Measurements from ENCODE around the gene TANGO6. TPM values are rescaled to one million over a fixed set of nuclear protein-coding genes. Genes with fewer than 3 reads are reported as not detected.
"Not testable (repeated sequence)": the region's sequence is repeated elsewhere in the genome, so short reads cannot be mapped to it uniquely, and the experiment has no call there.

Gene TANGO6
- total RNA-seq, 2 donors from 2014 or later = 37.3 to 55.4 TPM

DNA sequence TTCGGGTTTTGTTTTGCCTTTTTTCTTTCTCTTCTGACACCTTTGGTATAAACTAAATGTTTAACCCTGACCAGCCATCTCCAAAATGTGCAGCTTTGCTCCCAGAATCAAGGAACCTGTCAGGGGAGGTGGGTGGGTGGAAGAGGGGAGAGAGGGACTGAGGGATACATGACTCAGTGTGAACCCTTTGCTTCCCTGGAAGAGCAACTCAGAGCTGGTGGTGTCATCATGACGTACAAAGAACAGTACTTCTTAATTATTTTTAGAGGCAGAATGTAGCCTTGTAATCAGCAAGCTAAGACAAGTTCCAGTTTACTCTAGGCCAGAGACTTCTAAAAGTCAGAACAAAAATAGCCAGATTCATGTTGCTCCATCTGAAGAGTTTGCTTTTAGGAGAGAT, 142.5 kb downstream of the TANGO6 start:
- H3K4me3 ChIP-seq = no peak overlapping the region
- H3K27me3 ChIP-seq (replicated peaks; ENCODE audit: insufficient read depth) = no peaks in the 10 kb centered on the region
- TF ChIP-seq, protein P1, sequence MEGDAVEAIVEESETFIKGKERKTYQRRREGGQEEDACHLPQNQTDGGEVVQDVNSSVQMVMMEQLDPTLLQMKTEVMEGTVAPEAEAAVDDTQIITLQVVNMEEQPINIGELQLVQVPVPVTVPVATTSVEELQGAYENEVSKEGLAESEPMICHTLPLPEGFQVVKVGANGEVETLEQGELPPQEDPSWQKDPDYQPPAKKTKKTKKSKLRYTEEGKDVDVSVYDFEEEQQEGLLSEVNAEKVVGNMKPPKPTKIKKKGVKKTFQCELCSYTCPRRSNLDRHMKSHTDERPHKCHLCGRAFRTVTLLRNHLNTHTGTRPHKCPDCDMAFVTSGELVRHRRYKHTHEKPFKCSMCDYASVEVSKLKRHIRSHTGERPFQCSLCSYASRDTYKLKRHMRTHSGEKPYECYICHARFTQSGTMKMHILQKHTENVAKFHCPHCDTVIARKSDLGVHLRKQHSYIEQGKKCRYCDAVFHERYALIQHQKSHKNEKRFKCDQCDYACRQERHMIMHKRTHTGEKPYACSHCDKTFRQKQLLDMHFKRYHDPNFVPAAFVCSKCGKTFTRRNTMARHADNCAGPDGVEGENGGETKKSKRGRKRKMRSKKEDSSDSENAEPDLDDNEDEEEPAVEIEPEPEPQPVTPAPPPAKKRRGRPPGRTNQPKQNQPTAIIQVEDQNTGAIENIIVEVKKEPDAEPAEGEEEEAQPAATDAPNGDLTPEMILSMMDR (IDR thresholded peaks at IDR 0.05) = no peak
- ATAC-seq (ENCODE audit: insufficient number of reproducible peaks, low FRiP score, low read depth) = no peak
- no peak overlapping the region for H3K27ac ChIP-seq
- no peak for DNase-seq (ENCODE audit: low spot score)
- no peaks in the 10 kb centered on the region for H3K9me3 ChIP-seq
- no peaks in the 10 kb centered on the region for H3K36me3 ChIP-seq
- H3K4me1 ChIP-seq (ENCODE audit: control insufficient read depth in 1 of 2, low read depth in 2 of 2) = no peaks in the 10 kb centered on the region

DNA sequence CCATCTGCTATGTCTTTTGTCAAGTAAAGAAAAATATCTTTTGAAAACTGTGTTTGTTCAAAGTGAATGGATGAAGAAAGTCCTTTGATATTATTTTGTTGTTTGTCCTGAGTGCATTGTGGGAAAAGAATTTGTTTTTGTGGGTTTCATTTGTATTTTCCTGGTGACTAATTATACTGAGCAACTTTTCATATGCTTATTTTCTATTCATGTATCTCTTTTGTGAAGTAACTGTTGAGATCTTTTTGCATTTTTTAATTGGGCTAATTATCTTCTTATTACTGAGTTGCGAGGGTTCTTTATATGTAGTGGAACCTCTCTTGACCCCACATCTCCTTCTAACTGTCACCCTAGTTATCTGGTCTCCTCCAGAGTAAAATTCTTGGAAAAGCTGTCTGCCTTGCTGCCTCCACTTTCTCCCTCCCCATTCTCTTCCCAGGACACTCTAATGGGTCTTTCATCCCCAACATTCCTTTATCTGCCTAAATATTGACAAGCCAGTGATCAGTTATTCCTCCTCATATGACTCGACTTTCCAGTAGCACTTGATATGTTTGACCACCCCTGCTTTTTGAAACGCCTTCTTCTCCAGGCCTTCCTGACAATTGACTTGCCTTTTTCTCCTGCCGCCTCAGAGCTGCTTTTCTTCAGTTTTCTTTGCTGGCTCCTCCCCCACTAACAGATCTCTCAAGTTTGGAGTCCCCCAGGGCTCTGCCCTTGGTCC, 144.6 kb downstream of the TANGO6 start:
- no peak for ATAC-seq (ENCODE audit: insufficient number of reproducible peaks, low FRiP score, low read depth)
- TF ChIP-seq, protein P1 (IDR thresholded peaks at IDR 0.05) = no peak
- no peak overlapping the region for H3K27ac ChIP-seq
- H3K4me1 ChIP-seq (ENCODE audit: control insufficient read depth in 1 of 2, low read depth in 2 of 2) = no peaks in the 10 kb centered on the region
- no peak for DNase-seq (ENCODE audit: low spot score)
- H3K27me3 ChIP-seq (replicated peaks; ENCODE audit: insufficient read depth) = no peaks in the 10 kb centered on the region
- no peak overlapping the region for H3K4me3 ChIP-seq
- H3K9me3 ChIP-seq = no peaks in the 10 kb centered on the region
- H3K36me3 ChIP-seq = no peaks in the 10 kb centered on the region

DNA sequence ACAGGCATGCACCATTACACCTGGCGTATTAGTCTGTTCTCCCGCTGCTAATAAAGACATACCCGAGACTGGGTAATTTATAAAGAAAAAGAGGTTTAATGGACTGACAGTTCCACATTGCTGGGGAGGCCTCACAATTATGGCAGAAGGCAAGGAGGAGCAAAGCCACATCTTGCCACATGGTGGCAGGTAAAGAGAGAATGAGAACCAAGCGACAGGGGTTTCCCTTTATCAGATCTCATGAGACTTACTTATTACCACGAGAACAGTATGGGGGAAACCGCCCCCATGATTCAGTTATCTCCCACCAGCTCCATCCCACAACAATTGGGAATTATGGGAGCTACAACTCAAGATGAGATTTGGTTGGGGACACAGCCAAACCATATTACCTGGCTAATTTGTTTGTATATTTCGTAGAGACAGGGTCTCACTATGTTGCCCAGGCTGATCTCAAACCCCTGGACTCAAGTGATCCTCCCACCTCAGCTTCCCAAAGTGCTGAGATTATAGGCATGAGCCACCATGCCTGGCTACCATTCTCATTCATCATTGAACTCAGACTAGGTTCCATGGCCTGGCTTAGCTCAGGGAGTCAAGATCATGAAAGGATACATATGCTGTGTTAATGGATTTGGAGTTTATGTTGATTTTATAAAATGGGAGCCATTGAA, 147.0 kb downstream of the TANGO6 start:
- H3K4me1 ChIP-seq (ENCODE audit: control insufficient read depth in 1 of 2, low read depth in 2 of 2); H3K9me3 ChIP-seq; H3K36me3 ChIP-seq; DNase-seq (ENCODE audit: low spot score); H3K27me3 ChIP-seq (replicated peaks; ENCODE audit: insufficient read depth); H3K4me3 ChIP-seq; H3K27ac ChIP-seq; ATAC-seq (ENCODE audit: insufficient number of reproducible peaks, low FRiP score, low read depth): not testable (repeated sequence)

DNA sequence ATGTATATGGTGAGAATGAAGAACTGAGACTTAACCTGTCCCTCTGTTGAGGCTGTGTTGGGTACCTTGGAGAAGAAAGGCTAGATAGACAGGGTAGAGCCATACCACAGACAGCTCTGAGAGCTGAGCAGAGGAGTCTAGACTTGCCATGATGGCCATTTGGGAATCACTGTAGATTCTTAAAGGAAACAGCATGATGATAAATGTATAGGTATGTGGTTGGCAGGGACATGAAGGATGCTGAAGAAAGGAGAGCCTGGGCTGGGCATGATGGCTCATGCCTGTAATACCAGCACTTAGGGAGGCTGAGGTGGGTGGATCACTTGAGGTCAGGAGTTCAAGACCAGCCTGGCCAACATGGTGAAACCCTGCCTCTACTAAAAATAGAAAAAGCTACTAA, 147.7 kb downstream of the TANGO6 start:
- no peaks in the 10 kb centered on the region for H3K9me3 ChIP-seq
- TF ChIP-seq, protein P1 (IDR thresholded peaks at IDR 0.05) = no peak
- DNase-seq (ENCODE audit: low spot score) = no peak
- H3K36me3 ChIP-seq = no peaks in the 10 kb centered on the region
- H3K27ac ChIP-seq = no peak overlapping the region
- no peaks in the 10 kb centered on the region for H3K4me1 ChIP-seq (ENCODE audit: control insufficient read depth in 1 of 2, low read depth in 2 of 2)
- no peak overlapping the region for H3K4me3 ChIP-seq
- no peaks in the 10 kb centered on the region for H3K27me3 ChIP-seq (replicated peaks; ENCODE audit: insufficient read depth)
- no peak for ATAC-seq (ENCODE audit: insufficient number of reproducible peaks, low FRiP score, low read depth)

DNA sequence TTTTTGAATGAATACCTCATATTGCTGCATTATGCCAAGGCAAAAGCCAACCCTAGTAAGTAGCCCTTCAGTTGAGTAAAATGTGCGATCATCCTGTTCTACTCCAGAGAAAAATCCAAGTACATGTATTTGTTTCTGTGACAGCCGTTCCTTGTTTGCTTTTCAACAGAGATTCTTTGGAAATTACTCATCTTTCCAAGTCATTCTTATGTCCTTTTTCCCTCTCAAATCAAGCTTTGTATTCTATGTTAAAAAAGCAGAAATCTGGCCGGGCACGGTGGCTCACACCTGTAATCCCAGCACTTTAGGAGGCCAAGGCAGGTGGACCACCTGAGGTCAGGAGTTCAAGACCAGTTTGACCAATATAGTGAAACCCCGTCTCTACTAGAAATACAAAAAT, 149.2 kb downstream of the TANGO6 start:
- H3K4me3 ChIP-seq = no peak overlapping the region
- H3K4me1 ChIP-seq (ENCODE audit: control insufficient read depth in 1 of 2, low read depth in 2 of 2) = no peaks in the 10 kb centered on the region
- H3K36me3 ChIP-seq = no peaks in the 10 kb centered on the region
- H3K27me3 ChIP-seq (replicated peaks; ENCODE audit: insufficient read depth) = no peaks in the 10 kb centered on the region
- no peak overlapping the region for H3K27ac ChIP-seq
- ATAC-seq (ENCODE audit: insufficient number of reproducible peaks, low FRiP score, low read depth) = no peak
- no peak for DNase-seq (ENCODE audit: low spot score)
- TF ChIP-seq, protein P1 (IDR thresholded peaks at IDR 0.05) = no peak
- H3K9me3 ChIP-seq = no peaks in the 10 kb centered on the region
